Mesenteric fat pad (tissue), 1 donor: Measurements from ENCODE around the gene ZNF862. TPM values are rescaled to one million over a fixed set of nuclear protein-coding genes. Genes with fewer than 3 reads are reported as not detected.

Experiments
- DNase-seq: peaks from one replicate; pipeline ENCODE4 v3.0.0-alpha.2; 2020; ENCODE audit warnings: low spot score
- total RNA-seq: library from RNA; stranded (reverse); fragmentation: NEBNext Ultra II Directional; extraction: Animal tissue kit (Norgen Biotek cat#: 25700); gene quantifications from one replicate; pipeline ENCODE4 v1.2.1, GENCODE V29; 2021
- donor health status: DM: yes; HTN: yes; CAD: no.

ZNF862 gene
- total RNA-seq, 1 donor from 2014 or later: 9.4 TPM

GRCh38 chr7:149844445-149844844, 6.3 kb downstream of the ZNF862 start:
- DNase-seq: no peak

- DNase-seq: no peak
Measured at GRCh38 chr7:149845257-149845980, 7.2 kb downstream of the ZNF862 start.

GRCh38 chr7:149846021-149846420, 7.8 kb downstream of the ZNF862 start:
- DNase-seq: no peak

GRCh38 chr7:149846436-149847046, 8.4 kb downstream of the ZNF862 start:
- DNase-seq: no peak

- DNase-seq: peak; percentile 37
Measured at GRCh38 chr7:149849174-149849573, 11.0 kb downstream of the ZNF862 start.

GRCh38 chr7:149850007-149850594, 11.9 kb downstream of the ZNF862 start:
- DNase-seq: peak; percentile 60

GRCh38 chr7:149850716-149851115, 12.5 kb downstream of the ZNF862 start:
- DNase-seq: no peak

GRCh38 chr7:149851449-149851848, 13.3 kb downstream of the ZNF862 start:
- peak; percentile 82 for DNase-seq

GRCh38 chr7:149853157-149853556, 15.0 kb downstream of the ZNF862 start:
- DNase-seq: no peak

- peak; percentile 75 for DNase-seq
Measured at GRCh38 chr7:149854611-149855360, 16.6 kb downstream of the ZNF862 start.

GRCh38 chr7:149855361-149856305, 17.5 kb downstream of the ZNF862 start:
- peak; percentile 49 for DNase-seq

GRCh38 chr7:149856583-149856982, 18.4 kb downstream of the ZNF862 start:
- peak; percentile 30 for DNase-seq

- peak; percentile 67 for DNase-seq
Measured at GRCh38 chr7:149859369-149859768, 21.2 kb downstream of the ZNF862 start.

- peak; percentile 24 for DNase-seq
Measured at GRCh38 chr7:149859876-149860275, 21.7 kb downstream of the ZNF862 start.

GRCh38 chr7:149860821-149861727, 22.9 kb downstream of the ZNF862 start:
- DNase-seq: peak; percentile 86

- no peak for DNase-seq
Measured at GRCh38 chr7:149861728-149862045, 23.5 kb downstream of the ZNF862 start.

- peak; percentile 76 for DNase-seq
Measured at GRCh38 chr7:149862156-149862555, 24.0 kb downstream of the ZNF862 start.

- no peak for DNase-seq
Measured at GRCh38 chr7:149863500-149863899, 25.3 kb downstream of the ZNF862 start.

- peak; percentile 81 for DNase-seq
Measured at GRCh38 chr7:149864023-149864422, 25.8 kb downstream of the ZNF862 start.

- peak; percentile 57 for DNase-seq
Measured at GRCh38 chr7:149864751-149865150, 26.6 kb downstream of the ZNF862 start.
